ENCODE results near the gene CORO6.

DNA sequence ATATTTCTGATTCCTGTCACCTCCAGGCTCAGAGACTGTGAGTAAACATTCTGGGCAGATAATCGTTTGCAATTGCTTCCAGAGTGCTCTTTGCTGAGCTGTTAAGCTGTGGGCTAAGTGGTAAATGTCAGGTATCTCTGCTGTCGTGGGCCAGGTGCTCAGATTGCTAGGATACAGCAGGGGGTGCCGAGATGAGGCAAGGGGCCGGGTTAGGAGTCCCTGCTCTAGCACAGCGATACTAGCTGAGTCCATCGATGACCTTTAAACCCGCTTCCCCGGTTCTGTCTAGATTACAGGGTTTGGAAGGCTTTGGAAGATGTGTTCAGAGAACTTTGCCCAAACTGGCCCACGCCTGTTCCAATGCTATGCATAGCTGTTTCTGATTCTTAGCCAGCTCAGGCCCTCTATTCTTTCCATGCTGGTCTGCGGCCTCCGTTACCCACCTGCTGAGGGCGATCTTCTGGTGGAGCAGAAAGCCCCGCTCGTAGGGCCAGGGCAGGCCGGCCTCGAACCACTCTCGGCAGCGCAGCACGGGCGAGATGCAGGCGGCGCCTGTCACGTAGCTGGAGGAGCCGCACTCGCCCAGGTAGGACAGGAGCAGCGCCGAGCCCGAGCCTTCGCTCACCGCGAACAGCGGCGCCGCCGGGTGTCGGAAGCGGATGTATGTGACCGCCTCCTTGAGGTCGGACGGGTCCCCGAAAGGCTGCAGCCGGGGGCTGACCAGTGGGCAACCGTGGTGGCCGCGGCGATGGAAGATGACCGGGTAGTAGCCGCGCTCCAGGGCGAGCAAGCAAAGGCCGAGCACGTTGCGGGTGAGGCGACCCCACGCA is 56.9 kb downstream of the CORO6 start:
- TF ChIP-seq CTCF (IDR thresholded peaks at IDR 0.05) (no peak), EP300 (IDR thresholded peaks at IDR 0.05) (no peak), POLR2A (IDR thresholded peaks at IDR 0.05) (no peak)
